Mucosa of gallbladder (tissue), 1 donor: ENCODE data around the gene PRKG1. TPM values are rescaled to one million over a fixed set of nuclear protein-coding genes. Genes with fewer than 3 reads are reported as not detected.
"Not testable (repeated sequence)": the region's sequence is repeated elsewhere in the genome, so short reads cannot be mapped to it uniquely, and the experiment has no call there.

Experiments
- DNase-seq: peaks from one replicate; pipeline ENCODE4 v3.0.0-alpha.2; 2020; ENCODE audit warnings: low spot score
- total RNA-seq: library from RNA; stranded (reverse); gene quantifications from one replicate; pipeline ENCODE4 v1.2.1, GENCODE V29; 2021
- donor health status: DM: no; HTN: no; CAD: no.

PRKG1 gene
- total RNA-seq, 1 donor from 2014 or later = 28.3 TPM

- DNase-seq = peak; percentile 57
These were observed 348.2 kb downstream of the PRKG1 start for GRCh38 chr10:51422311-51423120.

- DNase-seq = no peak
These were observed 348.8 kb downstream of the PRKG1 start for GRCh38 chr10:51423121-51423452.

GRCh38 chr10:51425431-51425830 lies 351.1 kb downstream of the PRKG1 start:
- no peak for DNase-seq

- DNase-seq = no peak
These were observed 353.5 kb downstream of the PRKG1 start for GRCh38 chr10:51427758-51428157.

- no peak for DNase-seq
These were observed 356.2 kb downstream of the PRKG1 start for GRCh38 chr10:51430506-51430905.

GRCh38 chr10:51433949-51434475 lies 359.7 kb downstream of the PRKG1 start:
- DNase-seq = no peak

GRCh38 chr10:51436805-51437204 lies 362.5 kb downstream of the PRKG1 start:
- DNase-seq = no peak

GRCh38 chr10:51439645-51440044 lies 365.4 kb downstream of the PRKG1 start:
- no peak for DNase-seq

- DNase-seq = no peak
These were observed 371.3 kb downstream of the PRKG1 start for GRCh38 chr10:51445588-51445987.

- no peak for DNase-seq
These were observed 372.8 kb downstream of the PRKG1 start for GRCh38 chr10:51447119-51447518.

- not testable (repeated sequence) for DNase-seq
These were observed 381.5 kb downstream of the PRKG1 start for GRCh38 chr10:51455762-51456161.

- DNase-seq = no peak
These were observed 385.2 kb downstream of the PRKG1 start for GRCh38 chr10:51459476-51459875.

GRCh38 chr10:51462076-51462779 lies 387.9 kb downstream of the PRKG1 start:
- DNase-seq = no peak

GRCh38 chr10:51468424-51468823 lies 394.1 kb downstream of the PRKG1 start:
- no peak for DNase-seq

- no peak for DNase-seq
These were observed 395.4 kb downstream of the PRKG1 start for GRCh38 chr10:51469686-51470085.

- no peak for DNase-seq
These were observed 397.0 kb downstream of the PRKG1 start for GRCh38 chr10:51471271-51471670.

GRCh38 chr10:51472154-51472553 lies 397.9 kb downstream of the PRKG1 start:
- no peak for DNase-seq

- no peak for DNase-seq
These were observed 405.4 kb downstream of the PRKG1 start for GRCh38 chr10:51479711-51480110.

GRCh38 chr10:51485668-51486067 lies 411.4 kb downstream of the PRKG1 start:
- no peak for DNase-seq

- no peak for DNase-seq
These were observed 413.3 kb downstream of the PRKG1 start for GRCh38 chr10:51487576-51487975.

GRCh38 chr10:51488766-51489408 lies 414.6 kb downstream of the PRKG1 start:
- DNase-seq = no peak

- no peak for DNase-seq
These were observed 424.1 kb downstream of the PRKG1 start for GRCh38 chr10:51498424-51498823.

- no peak for DNase-seq
These were observed 427.1 kb downstream of the PRKG1 start for GRCh38 chr10:51501396-51501795.
